Activated naive CD4-positive, alpha-beta T cell treated with anti-CD3 and anti-CD28 coated beads, Interleukin-2, amount 10 ng/mL, durations not matched to agents 7 days and 5 days (primary cell): ENCODE measurements around the gene MAP3K5.
A peak's percentile ranks its signal among the peaks of the same experiment; 100 is the strongest.
"Not testable (repeated sequence)": the region's sequence is repeated elsewhere in the genome, so short reads cannot be mapped to it uniquely, and the experiment has no call there.

Experiments used
- CTCF ChIA-PET: fragments of 350-600 bp; sonication (Branson Sonifier 250); formaldehyde crosslinking; loops from one replicate; lab custom pipeline; 2021; ENCODE audit warnings: antibody characterized with exemption; lab: Charles Lee
- DNase-seq: peaks from one replicate; pipeline ENCODE4 v3.0.0-alpha.2; 2020
- H3K27ac Mint-ChIP-seq: one replicate; pipeline ENCODE4 v1.8.0; 2021; ENCODE audit warnings: mild to moderate bottlenecking, moderate library complexity, mixed read lengths
- H3K27me3 Mint-ChIP-seq: one replicate; pipeline ENCODE4 v1.8.0; 2021; ENCODE audit warnings: mild to moderate bottlenecking, mixed read lengths
- H3K36me3 Mint-ChIP-seq: one replicate; pipeline ENCODE4 v1.8.0; 2021; ENCODE audit warnings: mixed read lengths
- H3K4me1 Mint-ChIP-seq: one replicate; pipeline ENCODE4 v1.8.0; 2021; ENCODE audit warnings: mixed read lengths
- H3K4me3 Mint-ChIP-seq: one replicate; pipeline ENCODE4 v1.8.0; 2021; ENCODE audit warnings: mild to moderate bottlenecking, moderate library complexity, mixed read lengths
- H3K9me3 Mint-ChIP-seq: one replicate; pipeline ENCODE4 v1.8.0; 2021; ENCODE audit warnings: mixed read lengths

MAP3K5 gene

GRCh38 chr6:136593748-136594490 lies 198.4 kb downstream of the MAP3K5 start:
- H3K36me3 Mint-ChIP-seq, result peaks cover 69% of the 10 kb centered on the region
- H3K4me3 Mint-ChIP-seq, result no peak overlapping the region
- H3K9me3 Mint-ChIP-seq, result no peaks in the 10 kb centered on the region
- peaks cover 19% of the 10 kb centered on the region for H3K4me1 Mint-ChIP-seq
- H3K27ac Mint-ChIP-seq, result peak overlapping the region; percentile 71
- peak; percentile 52 for DNase-seq
- H3K27me3 Mint-ChIP-seq, result no peaks in the 10 kb centered on the region
- CTCF ChIA-PET, result interaction anchor here (0.6 to 1.7 kb wide), 8 partner anchors 8 to 198 kb away, joined by 3 to 6 read pairs (median 3); partner anchors contain the start of gene MAP3K5

DNA sequence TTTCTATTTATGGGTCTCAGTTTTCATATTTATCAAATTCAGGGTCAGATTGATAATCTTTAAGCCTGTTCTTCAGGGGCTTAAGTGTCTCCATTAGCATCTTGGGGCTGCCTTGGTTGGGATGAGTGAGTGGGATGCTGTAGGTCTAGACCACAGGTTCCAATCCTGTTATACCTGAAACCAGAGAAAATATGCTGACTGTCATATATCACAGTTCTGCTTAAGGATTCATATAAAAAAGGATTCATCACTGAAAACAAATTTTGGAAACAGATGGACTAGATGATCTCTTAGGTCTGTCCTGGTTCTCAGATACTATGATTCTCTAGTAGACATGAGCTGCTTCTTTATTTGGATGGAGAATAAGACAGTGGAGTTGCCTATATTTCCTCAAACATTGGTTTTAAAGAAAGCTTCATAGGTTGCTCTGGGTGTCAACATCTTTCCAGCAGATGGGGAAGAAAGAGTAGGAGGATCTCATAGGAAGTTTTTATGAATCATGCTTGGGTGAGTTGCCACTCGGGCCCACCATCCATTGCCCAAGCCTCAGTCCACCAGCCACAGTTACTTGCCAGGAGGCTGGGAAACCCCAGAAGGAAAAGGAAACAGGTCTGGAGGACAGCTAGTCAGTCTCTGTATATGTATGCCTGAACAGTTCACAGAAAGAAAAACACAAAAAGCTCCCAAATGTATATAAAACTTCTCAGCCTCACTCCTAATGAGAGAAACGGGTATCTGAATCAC lies 199.2 kb downstream of the MAP3K5 start:
- CTCF ChIA-PET, result interaction anchor here (1.1 to 1.7 kb wide), 2 partner anchors 54 to 199 kb away, joined by 3 to 6 read pairs; partner anchors contain the start of gene MAP3K5
- Mint-ChIP-seq H3K27me3 (no peaks in the 10 kb centered on the region), H3K36me3 (peaks cover 74% of the 10 kb centered on the region), H3K27ac (peak overlapping the region; percentile 71), H3K9me3 (no peaks in the 10 kb centered on the region), H3K4me1 (peaks cover 19% of the 10 kb centered on the region), H3K4me3 (no peak overlapping the region)
- no peak for DNase-seq

GRCh38 chr6:136591617-136592016 lies 200.7 kb downstream of the MAP3K5 start:
- Mint-ChIP-seq H3K27ac (no peak overlapping the region), H3K9me3 (no peaks in the 10 kb centered on the region), H3K36me3 (peaks cover 72% of the 10 kb centered on the region), H3K4me1 (peaks cover 19% of the 10 kb centered on the region), H3K4me3 (no peak overlapping the region), H3K27me3 (no peaks in the 10 kb centered on the region)
- CTCF ChIA-PET, result interaction anchor here (0.7 kb wide), 1 partner anchor 35 kb away, joined by 4 read pairs; no protein-coding TSS in a partner anchor
- no peak for DNase-seq

- H3K27ac Mint-ChIP-seq, H3K9me3 Mint-ChIP-seq, H3K27me3 Mint-ChIP-seq, DNase-seq, H3K4me3 Mint-ChIP-seq, CTCF ChIA-PET: not testable (repeated sequence)
- H3K36me3 Mint-ChIP-seq, result peaks cover 67% of the 10 kb centered on the region
- peaks cover 19% of the 10 kb centered on the region for H3K4me1 Mint-ChIP-seq
Measured at GRCh38 chr6:136590846-136591245, 201.4 kb downstream of the MAP3K5 start.

GRCh38 chr6:136587527-136587926 lies 204.8 kb downstream of the MAP3K5 start:
- no peak for DNase-seq
- H3K9me3 Mint-ChIP-seq, result no peaks in the 10 kb centered on the region
- H3K27me3 Mint-ChIP-seq, result no peaks in the 10 kb centered on the region
- H3K4me1 Mint-ChIP-seq, result no peaks in the 10 kb centered on the region
- H3K4me3 Mint-ChIP-seq, result no peak overlapping the region
- no peak overlapping the region for H3K27ac Mint-ChIP-seq
- peaks cover 47% of the 10 kb centered on the region for H3K36me3 Mint-ChIP-seq
- CTCF ChIA-PET, result no interaction called here

DNA sequence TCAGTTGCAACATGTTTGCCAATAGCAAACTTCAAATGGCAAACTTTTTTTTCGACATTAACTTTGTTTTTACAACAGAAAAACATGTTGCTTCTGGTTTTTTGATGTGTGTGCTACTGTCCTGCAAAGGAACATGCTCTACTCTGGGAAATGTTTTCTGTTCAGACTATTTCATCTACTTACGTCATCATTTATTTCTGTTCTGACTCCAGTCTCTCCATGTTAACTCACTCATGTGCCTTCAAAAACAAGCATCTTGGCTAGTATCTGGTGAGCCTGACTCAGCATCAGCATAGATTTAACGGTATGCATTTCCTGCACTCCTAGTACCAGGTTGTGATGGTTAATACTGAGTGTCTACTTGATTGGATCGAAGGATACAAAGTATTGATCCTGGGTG lies 206.0 kb downstream of the MAP3K5 start:
- no peak overlapping the region for H3K27ac Mint-ChIP-seq
- no peaks in the 10 kb centered on the region for H3K9me3 Mint-ChIP-seq
- DNase-seq, result no peak
- no peaks in the 10 kb centered on the region for H3K4me1 Mint-ChIP-seq
- CTCF ChIA-PET, result interaction anchor here (0.6 kb wide), 1 partner anchor 8 kb away, joined by 3 read pairs; no protein-coding TSS in a partner anchor
- H3K4me3 Mint-ChIP-seq, result no peak overlapping the region
- peaks cover 35% of the 10 kb centered on the region for H3K36me3 Mint-ChIP-seq
- no peaks in the 10 kb centered on the region for H3K27me3 Mint-ChIP-seq

DNA sequence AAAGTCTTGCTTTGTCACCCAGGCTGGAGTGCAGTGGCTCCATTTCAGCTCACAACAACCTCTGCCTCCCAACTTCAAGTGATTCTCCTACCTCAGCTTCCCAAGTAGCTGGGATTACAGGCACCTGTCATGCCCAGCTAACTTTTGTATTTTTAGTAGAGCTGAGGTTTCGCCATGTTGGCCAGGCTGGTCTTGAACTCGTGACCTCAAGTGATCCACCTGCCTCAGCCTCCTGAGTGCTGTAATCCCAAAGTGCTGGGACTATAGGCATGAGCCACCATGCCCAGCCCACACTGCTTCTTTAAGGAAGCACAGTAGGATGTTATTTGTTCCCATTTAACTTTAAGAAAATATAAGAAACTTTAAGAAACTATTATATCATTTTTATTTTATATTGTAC lies 206.8 kb downstream of the MAP3K5 start:
- H3K4me3 Mint-ChIP-seq, H3K4me1 Mint-ChIP-seq, H3K27me3 Mint-ChIP-seq, H3K27ac Mint-ChIP-seq, H3K9me3 Mint-ChIP-seq, DNase-seq: not testable (repeated sequence)
- H3K36me3 Mint-ChIP-seq, result peaks cover 32% of the 10 kb centered on the region
- CTCF ChIA-PET, result interaction anchor here (0.6 kb wide), 1 partner anchor 9 kb away, joined by 3 read pairs; no protein-coding TSS in a partner anchor

DNA sequence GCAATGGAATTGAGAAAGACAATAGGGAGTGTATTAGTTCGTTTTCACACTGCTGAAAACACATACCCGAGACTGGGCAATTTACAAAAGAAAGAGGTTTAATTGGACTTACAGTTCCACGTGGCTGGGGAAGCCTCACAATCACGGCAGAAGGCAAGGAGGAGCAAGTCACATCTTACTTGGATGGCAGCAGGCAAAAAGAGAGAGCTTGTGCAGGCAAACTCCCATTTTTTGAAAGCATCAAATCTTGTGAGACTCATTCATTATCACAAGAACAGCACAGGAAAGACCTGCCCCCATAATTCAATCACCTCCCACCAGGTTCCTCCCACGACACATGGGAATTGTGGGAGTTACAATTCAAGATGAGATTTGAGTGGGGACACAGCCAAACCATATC lies 208.0 kb downstream of the MAP3K5 start:
- not testable (repeated sequence) for H3K4me3 Mint-ChIP-seq, H3K4me1 Mint-ChIP-seq, H3K9me3 Mint-ChIP-seq, DNase-seq, H3K27me3 Mint-ChIP-seq, H3K27ac Mint-ChIP-seq
- H3K36me3 Mint-ChIP-seq, result peaks cover 34% of the 10 kb centered on the region
- CTCF ChIA-PET, result interaction anchor here (1.2 to 1.8 kb wide), 3 partner anchors 10 to 208 kb away, joined by 3 to 8 read pairs (median 4); partner anchors contain the start of gene MAP3K5

DNA sequence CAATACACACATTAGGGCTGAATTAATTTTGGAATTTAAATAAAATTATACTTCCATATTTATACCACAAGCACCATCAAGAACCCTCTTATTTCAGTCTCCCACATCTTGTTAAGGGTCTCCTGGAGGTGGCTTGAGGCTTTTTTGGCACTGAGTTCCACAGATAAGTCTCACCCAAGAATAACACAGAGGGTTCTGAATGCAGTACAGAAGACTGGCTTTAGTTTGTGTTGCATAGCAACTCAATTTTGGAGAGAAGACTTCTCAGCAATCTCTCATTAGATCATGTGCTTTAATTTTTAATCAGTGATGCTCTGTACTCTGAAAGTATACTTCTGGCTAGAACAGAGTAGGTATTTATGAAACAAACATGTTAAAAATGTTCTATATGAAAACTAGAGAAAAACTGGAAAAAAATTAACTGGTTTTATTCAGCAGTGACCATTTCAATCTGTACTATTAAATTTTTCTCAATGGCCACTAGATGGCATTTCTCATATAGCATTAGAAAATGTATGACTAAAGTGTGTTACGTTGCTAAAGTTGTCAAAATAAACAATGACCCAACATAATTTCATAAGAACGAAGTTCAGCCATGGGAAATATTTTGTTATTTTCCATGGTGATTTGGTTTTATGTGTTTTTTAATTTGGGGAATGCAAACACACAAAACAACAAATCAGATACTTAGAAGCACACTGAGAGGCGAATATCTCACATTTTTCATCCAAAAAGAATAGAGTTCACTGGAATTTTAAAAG lies 209.4 kb downstream of the MAP3K5 start:
- CTCF ChIA-PET, result interaction anchor here (0.6 to 1.8 kb wide), 3 partner anchors 36 to 386 kb away, joined by 3 to 8 read pairs (median 3); partner anchors contain the start of gene MAP3K5
- Mint-ChIP-seq H3K27me3 (no peaks in the 10 kb centered on the region), H3K36me3 (peaks cover 33% of the 10 kb centered on the region), H3K27ac (no peak overlapping the region), H3K4me3 (no peak overlapping the region), H3K4me1 (no peaks in the 10 kb centered on the region), H3K9me3 (no peaks in the 10 kb centered on the region)
- DNase-seq, result no peak

GRCh38 chr6:136579800-136580199 lies 212.5 kb downstream of the MAP3K5 start:
- Mint-ChIP-seq H3K9me3 (no peaks in the 10 kb centered on the region), H3K4me3 (no peak overlapping the region), H3K4me1 (no peaks in the 10 kb centered on the region), H3K36me3 (peaks cover 41% of the 10 kb centered on the region), H3K27ac (no peak overlapping the region), H3K27me3 (no peaks in the 10 kb centered on the region)
- DNase-seq, result no peak
- CTCF ChIA-PET, result interaction anchor here (1.0 kb wide), 1 partner anchor 13 kb away, joined by 3 read pairs; no protein-coding TSS in a partner anchor

DNA sequence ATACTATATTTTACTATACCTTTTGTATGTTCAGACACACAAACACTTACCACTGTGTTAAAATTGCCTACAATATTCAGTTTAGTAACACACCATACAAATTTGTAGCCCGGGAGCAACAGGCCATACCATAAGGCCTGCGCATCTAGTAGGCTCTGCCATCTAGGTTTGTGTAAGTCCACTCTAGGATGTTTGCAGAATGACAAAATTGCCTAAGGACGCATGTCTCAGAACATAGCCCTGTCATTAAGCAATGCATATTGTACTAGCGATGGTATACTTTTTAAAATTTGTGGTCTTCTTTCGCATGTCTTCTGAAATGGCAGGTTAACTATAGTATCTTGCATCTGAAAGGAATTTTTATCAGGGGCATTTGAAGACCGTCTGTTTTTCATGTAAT lies 215.5 kb downstream of the MAP3K5 start:
- CTCF ChIA-PET, result no interaction called here
- Mint-ChIP-seq H3K36me3 (peaks cover 53% of the 10 kb centered on the region), H3K4me3 (no peak overlapping the region)

DNA sequence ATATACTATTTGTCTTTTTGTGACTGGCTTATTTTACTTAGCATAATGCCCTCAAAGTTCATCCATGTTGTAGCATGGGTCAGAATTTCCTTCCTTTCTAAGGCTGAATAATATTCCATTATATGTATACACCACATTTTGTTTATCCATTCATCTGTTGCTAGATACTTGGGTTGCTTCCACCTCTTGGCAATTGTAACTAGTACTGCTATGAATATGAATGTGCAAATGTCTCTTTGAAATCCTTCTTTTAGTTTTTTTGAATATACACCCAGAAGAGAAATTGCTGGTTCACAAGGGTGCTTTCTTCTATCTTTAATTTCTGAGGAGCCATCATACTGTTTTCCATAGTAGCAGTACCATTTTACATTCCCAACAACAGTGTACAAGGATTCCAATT lies 220.8 kb downstream of the MAP3K5 start:
- Mint-ChIP-seq H3K4me3 (no peak overlapping the region), H3K4me1 (no peaks in the 10 kb centered on the region), H3K27me3 (no peaks in the 10 kb centered on the region), H3K9me3 (peaks cover 13% of the 10 kb centered on the region), H3K36me3 (peaks cover 61% of the 10 kb centered on the region), H3K27ac (no peak overlapping the region)
- CTCF ChIA-PET, result no interaction called here
- DNase-seq, result no peak

More for the DNA sequence above, 215.5 kb downstream of the MAP3K5 start:
- Mint-ChIP-seq H3K27me3 (no peaks in the 10 kb centered on the region), H3K9me3 (peaks cover under 1% of the 10 kb centered on the region), H3K27ac (no peak overlapping the region), H3K4me1 (no peaks in the 10 kb centered on the region)
- DNase-seq, result no peak

DNA sequence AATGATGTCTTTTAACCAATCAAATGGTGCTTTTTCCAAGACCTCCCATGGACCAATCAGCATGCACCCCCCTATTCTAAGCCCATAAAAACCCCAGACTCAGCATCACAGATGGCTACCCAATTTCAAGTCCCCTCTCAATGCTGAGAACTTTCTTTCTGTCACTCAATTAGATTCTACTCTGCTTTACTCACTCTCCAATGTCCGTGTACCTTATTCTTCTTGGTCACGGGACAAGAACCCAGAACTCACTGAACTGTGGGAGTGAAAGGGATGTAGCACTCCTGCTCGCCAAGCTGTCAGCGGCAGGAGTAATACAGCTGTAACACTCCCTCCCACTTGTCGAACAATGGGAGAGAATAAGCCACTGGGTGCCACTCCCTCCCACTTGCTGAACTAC lies 221.2 kb downstream of the MAP3K5 start:
- Mint-ChIP-seq H3K27me3 (no peaks in the 10 kb centered on the region), H3K4me1 (no peaks in the 10 kb centered on the region), H3K9me3 (peaks cover 13% of the 10 kb centered on the region), H3K36me3 (peaks cover 63% of the 10 kb centered on the region), H3K27ac (no peak overlapping the region), H3K4me3 (no peak overlapping the region)
- DNase-seq, result no peak
- CTCF ChIA-PET, result no interaction called here

GRCh38 chr6:136568129-136568528 lies 224.1 kb downstream of the MAP3K5 start:
- no peak for DNase-seq
- Mint-ChIP-seq H3K27ac (no peak overlapping the region), H3K36me3 (peaks cover 66% of the 10 kb centered on the region), H3K4me1 (peaks cover 6% of the 10 kb centered on the region), H3K27me3 (no peaks in the 10 kb centered on the region), H3K9me3 (peaks cover 13% of the 10 kb centered on the region), H3K4me3 (no peak overlapping the region)
- CTCF ChIA-PET, result no interaction called here
